NK-92 treated with Interleukin-12 subunit alpha and Interleukin-12 subunit beta, amount 100 ng/mL, for 24 hours (cell line): Measurements from ENCODE around the gene SUSD1.

ENCODE experiments used
- DNase-seq: peaks from one replicate; lab custom pipeline; 2025; lab: John Stamatoyannopoulos, UW

Gene SUSD1

DNA sequence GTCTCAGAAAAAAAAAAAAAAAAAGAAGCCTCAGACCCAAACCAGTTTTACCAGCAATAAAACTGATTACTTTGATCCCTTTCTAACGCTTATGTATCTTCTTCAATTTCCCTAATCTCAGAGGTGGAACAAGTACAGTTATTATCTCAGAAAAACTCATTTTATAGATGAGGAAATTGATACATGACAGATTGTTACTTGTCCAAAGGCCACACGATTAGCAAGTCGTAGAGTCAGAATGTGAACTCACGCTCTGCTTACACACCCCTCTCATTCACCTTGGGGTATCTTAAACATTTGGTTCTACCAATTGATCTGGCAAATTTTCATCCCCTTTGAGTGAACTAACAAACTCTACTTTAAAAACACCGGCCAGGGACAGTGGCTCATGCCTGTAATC lies 110.2 kb downstream of the SUSD1 start:
- DNase-seq: no peak

DNA sequence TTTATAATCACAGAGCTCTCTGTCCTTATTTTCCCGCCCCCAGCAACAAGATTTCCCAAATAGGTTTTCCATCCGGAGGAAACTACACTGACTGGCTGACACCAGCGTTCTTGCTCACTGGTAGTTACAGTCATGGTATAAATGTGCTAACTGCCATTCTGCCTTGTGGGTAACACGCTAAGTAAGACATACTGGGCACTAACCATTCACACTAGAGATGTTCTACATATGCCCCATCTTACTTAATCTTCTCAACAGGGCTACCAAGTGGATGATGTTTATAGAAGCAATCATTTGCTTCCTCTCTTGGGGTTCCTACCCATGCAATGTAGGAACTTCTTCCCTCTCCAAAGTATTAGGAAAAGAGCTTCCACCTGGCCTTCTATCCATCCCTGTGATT lies 111.5 kb downstream of the SUSD1 start:
- DNase-seq: no peak

GRCh38 chr9:112063151-112063550 lies 111.9 kb downstream of the SUSD1 start:
- no peak for DNase-seq

- DNase-seq: peak; percentile 15
Observed at GRCh38 chr9:112061152-112061740, 113.9 kb downstream of the SUSD1 start.

DNA sequence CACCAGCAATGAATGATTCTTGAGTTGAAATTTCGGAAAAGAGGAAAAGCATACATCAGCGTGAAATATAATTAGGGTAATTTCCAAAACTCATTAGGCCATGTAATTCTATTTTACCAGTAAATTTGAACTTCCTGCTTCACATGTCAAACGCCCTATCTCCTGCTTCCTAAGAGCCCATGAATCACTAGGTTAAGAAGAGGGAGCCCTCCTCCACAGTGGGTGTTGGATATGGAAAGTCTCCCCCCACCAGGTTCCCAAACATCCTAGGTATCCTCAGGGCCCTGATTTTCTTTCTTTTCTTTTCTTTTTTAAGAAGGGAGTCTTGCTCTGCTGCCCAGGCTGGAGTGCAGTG lies 115.2 kb downstream of the SUSD1 start:
- DNase-seq: no peak

DNA sequence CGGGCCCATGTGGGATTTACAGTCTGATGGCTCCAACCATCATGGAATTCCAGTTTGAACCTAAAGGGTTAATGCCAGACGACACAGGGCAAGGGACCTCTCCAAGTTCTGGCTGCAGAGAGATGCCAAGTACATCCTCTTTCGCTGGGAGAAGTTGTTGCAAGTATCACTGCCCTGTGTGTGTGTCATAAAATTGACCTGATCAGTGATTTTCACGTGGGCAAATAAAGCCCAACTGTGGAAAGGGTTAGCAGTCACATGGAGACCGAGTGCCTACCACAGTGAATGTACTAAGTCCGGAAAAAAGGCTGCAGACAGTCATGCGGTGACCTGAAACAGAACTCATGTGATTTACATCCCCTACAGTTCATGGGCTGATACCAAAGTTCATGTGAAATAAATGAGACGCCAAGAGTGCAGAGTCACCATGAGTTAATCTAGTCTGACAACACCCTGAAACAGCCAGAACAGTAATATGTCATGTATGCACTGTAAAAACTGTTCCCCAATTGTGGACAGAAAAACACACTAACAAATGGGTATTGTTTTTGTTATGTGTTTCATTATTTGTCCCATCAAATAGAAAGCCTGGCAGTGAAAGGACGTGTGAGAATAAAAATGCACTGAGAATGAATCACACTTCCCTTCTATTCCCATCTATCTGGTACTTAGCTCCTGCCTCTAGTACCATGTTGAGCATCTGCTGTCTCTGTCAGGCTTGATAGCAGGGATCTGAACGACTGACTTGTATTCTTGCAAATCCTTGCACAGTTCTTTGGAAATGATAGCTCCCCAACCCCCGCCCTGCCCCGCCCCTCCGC lies 115.7 kb downstream of the SUSD1 start:
- DNase-seq: no peak

- no peak for DNase-seq
Observed at GRCh38 chr9:112056996-112057395, 118.1 kb downstream of the SUSD1 start.

DNA sequence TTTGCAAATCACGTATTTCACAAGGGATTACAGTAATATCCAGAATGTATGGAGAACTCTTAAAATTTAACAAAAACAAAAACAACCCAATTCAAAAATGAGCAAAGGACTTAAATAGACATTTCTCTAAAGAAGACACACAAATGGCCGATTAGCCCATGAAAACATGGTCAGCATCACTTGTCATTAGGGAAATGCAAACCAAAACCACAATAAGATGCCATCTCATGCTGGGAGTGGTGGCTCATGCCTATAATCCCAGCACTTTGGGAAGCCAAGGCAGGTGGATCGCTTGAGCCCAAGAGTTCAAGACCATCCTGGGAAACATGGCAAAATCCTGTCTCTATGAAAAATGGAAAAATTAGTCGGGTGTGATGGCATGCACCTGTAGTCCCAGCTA lies 120.2 kb downstream of the SUSD1 start:
- DNase-seq: no peak

DNA sequence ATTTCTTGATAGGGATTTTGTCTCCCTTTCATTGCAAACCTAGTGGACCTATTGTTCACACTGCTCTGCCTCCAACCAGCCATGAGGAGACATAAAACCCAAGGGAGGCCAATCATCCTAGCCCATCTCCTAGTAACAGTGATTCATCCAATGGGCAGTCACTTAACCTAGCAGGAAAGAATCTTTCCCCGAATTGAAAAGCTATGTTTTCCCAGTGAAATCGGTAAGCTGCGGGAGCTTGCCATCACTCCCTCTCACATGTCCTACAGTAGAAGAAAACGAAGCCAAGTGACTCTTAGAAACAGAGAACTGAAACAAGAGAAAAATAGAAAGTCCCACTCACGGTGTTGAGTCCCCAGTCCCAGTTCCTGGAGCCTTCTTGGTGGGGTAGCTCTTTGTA lies 123.3 kb downstream of the SUSD1 start:
- DNase-seq: no peak

DNA sequence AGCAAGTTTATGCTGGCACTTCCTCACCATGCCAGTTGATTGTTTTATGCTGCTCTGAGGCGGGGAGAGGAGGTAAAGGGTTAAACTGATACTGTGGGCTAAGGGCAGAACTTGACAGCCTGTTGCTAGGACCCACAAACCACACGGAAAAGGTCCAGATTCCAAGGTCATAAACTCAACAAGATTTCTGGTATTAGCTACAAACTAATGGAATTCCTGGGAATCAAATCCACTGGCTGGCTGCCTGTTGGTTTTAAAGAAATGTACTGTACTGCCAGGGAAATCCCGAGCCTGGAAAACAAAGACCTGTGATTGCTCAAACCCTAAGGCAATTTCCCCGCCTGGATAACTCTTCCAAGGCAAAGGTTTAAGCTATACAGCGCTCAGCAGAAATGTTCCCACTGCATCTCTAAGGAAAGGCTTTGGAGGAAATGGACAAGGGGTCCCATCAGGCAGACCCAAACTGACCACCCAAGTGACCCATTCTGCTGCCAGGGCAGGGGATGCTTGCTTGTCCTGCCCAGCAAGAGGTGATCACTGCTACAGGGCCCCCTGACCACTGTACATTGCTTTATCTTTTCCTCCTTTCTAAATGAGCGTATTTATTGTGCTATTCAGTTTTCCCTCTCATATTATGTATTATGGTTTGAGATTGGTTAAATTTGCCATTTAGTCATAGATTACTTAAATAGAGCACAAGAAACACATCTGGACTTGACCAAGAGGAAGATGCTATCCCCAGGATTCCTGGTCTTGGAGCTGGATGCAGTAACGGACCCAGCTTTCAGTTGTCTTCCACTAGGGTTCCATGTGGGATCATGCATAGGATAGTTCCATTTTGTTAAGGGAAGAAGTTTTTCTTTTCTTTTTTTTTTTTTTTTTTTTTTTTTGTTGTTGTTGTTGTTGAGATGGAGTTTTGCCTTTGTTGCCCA lies 124.3 kb downstream of the SUSD1 start:
- no peak for DNase-seq

DNA sequence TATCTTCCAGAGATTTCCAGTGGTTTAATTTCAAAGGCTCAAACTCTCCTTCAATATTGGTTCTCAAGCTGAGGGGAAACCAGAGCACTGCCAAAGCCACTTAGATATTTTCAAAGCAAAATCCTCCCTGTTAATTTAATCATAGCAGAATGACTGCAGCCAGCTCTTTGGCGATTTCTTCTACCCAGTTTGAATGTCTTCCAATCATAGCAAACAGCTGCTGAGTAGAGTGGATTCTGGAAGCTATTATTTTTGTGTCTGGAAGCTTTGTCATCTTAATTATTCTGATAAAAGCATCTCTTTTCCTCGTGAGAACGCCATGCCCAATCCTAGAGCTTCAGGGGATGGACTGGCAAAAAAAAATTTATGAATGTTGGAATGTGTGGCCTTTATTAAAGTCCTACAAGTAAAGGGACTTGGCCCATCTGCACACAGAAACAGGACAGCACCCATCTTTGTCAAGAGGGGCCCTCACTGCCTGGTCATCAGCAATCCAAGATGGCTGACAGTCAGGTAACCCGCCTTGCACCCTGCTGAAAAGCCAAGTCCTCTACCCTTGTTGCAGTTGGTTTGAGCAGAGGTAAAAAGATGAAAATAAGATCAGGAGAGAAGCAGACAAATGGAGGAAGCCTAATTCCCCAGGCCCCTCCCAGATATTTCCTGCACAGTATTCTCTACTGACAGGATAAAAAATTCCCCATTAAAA lies 125.1 kb downstream of the SUSD1 start:
- DNase-seq: no peak

DNA sequence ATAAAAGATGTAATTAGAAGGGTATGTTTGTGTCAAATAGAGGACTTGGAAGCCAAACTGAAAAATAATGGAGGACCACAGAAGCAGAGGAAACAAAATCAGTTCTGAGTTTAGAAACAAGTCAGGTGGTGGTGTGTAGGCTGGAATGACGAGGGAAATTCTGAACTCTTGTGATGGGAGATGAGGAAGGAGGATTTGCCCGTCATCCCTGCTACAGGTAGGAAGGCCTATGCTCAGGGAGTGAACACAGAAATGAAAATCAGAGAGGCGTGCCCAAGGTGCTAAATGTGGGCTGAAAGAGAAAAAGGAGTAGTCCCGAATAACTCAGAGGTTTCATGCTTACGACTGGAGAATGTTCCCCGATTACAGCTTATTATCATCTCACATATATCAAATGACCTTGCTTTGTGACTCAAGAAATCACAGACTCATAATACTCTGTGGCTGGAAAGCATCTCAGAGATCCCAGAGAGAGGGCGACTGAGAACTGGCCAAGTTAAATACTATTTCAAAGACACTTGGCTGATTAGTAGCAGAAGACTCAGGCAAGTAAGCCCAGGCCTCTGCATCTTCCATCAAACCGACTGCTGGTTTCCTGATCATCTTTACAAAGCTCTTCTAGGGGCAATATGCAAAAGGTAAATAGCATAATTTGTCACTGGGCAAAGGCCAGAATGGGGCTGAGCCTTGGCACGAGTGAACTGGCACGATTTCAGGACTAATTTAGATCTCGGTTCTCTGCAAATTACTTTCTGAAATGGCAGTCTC lies 126.0 kb downstream of the SUSD1 start:
- DNase-seq: no peak

DNA sequence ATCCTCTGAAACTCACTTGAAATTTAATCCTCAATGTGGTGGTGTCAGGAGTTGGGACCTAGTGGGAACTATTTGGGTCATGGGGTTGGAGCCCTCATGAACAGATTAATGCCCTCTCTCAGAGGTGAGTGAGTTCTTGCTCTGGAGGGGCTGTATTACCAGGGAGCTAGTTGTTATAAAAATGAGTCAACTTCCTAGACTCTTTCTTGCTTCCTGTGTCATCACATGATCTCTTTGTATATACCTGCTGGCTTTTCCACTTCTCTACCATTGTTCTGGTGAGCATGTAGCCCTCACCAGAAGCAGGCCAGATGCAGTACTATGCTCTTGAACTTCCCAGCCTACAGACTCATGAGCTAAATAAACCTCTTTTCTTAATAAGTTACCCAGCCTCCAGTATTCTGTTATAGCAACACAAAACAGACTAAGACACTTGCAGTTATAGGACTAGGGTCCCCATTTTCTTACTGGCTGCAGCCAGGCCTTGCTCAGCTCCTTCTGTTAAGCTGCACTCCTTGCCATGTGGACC lies 127.5 kb downstream of the SUSD1 start:
- DNase-seq: peak; percentile 2

DNA sequence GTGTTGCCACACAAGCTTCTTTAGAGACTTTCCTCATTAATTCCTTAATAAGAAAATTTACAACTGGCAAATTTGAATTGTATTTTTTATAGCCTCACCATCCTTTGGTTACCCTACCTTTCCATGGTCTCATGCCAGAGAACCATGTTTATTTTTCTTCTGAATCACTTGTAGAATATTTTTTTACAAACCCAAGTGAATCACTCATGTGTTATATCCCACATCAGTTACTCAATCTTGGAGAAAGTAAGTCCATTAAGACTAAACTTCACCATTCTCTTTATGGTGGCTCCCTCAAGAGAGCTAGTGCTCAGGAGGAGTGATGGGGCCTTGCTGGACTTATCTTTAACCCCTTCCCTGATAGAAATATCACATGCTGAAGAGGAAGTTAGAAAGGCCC lies 128.9 kb downstream of the SUSD1 start:
- no peak for DNase-seq

GRCh38 chr9:112044881-112045280 lies 130.2 kb downstream of the SUSD1 start:
- no peak for DNase-seq

DNA sequence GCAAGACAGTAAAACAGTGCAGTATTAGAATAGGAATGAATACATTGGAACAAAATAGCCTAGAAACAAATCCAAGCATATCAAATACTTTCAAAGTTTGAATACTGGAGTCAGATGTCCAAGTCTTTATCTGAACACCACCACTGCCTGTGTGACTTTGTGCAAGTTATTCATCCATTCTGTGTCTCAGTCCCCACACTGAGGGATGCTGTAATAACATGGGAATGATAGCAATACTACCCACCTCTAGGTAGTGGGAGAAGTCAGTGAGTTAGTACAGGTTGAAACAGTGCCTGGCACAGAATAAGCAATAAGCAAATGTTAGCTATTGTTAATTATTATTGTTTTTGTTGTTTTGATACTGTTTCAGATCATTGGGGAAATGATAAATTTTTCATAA lies 130.9 kb downstream of the SUSD1 start:
- DNase-seq: no peak

- DNase-seq: no peak
Observed at GRCh38 chr9:112043423-112043822, 131.7 kb downstream of the SUSD1 start.

DNA sequence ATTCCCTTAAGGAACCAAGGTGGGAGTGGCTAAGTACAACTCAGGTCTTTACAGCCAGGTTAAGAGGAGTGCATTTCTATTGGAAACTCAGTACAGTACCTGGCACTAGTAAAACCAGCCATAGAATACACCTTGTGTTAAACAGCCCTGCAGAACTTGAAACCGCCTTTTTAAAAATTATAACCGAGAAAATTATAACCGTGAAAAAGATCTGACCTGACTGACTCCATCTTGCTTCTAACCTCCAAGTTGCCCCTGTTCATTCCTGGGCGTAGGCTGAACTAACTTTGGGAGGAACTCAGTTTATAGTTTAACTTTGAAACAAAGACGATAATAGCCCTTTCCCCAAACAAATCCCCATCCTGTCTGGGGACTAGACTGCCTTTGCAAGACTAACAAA lies 132.3 kb downstream of the SUSD1 start:
- no peak for DNase-seq

DNA sequence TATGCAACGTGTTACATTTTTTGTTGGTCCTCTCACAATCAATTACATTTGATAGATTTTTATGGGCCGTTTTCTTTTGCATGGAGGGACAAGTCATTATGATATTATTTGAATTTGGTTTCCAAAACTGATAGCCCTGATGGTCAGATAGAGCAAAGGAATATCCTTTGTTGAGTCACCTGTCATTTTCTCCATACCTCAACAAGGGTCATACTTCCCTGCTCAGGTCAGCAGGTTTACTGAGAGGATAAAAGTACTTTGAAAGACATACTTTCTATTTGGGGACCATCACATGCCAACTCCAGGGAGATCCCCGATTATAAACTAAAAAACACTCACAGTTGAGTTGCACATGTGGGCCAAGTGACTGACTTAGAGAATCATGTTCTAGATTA lies 132.9 kb downstream of the SUSD1 start:
- no peak for DNase-seq

- no peak for DNase-seq
Observed at GRCh38 chr9:112041536-112042243, 133.4 kb downstream of the SUSD1 start.

DNA sequence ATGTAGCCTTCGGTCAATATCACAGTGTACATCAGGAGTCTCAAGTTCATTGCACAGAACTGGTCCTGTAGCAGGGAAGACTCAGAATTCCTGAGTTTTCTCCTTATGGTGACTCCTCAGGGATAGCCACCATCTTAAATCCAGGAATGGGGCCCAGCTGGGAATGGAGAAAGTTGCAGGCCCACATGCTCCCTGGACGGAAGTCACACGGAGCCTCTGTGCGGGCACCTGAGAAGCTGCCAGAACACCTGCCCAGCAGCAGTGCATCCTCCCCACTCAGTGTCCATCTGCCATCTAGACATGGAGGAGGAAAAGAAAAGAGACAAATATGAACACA lies 133.9 kb downstream of the SUSD1 start:
- no peak for DNase-seq
